H1 (cell line): ENCODE measurements around the gene MYPN. TPM values are rescaled to one million over a fixed set of nuclear protein-coding genes. Genes with fewer than 3 reads are reported as not detected.
A peak's percentile ranks its signal among the peaks of the same experiment; 100 is the strongest.

Experiments used
- CTCF ChIA-PET: fragments of 300-600 bp; sonication (Branson Sonifier 250); formaldehyde crosslinking; loops from one replicate; lab custom pipeline; 2021; ENCODE audit not compliant: partially characterized antibody; lab: Charles Lee
- POLR2A ChIA-PET: fragments of 300-600 bp; sonication (Branson Sonifier 250); formaldehyde crosslinking; loops from one replicate; lab custom pipeline; 2021; ENCODE audit warnings: inconsistent platforms; ENCODE audit not compliant: partially characterized antibody; lab: Charles Lee
- DNase-seq, 2 experiments: peaks; one replicate each; pipeline versions ENCODE4 v3.0.0 to v3.0.0-alpha.2; 2010 to 2022; ENCODE audit warnings: low spot score in 2 of 2, low read depth in 1 of 2, mixed read lengths in 1 of 2
- FAIRE-seq: peaks from 2 replicates; lab custom pipeline; 2011; peaks lifted over from hg19 to GRCh38; lab: Jason Lieb, UNC
- H2AFZ ChIP-seq: 2 replicates; pipeline ENCODE4 v1.8.1; 2012; ENCODE audit warnings: low read length, inconsistent platforms
- H2AK5ac ChIP-seq: 2 replicates; pipeline ENCODE4 v1.6.1; 2013; ENCODE audit warnings: low read depth, low read length
- H2BK120ac ChIP-seq: replicated peaks from 2 replicates; pipeline ENCODE3; 2013; ENCODE audit warnings: low read depth, low read length, inconsistent platforms
- H2BK12ac ChIP-seq: 2 replicates; pipeline ENCODE4 v1.6.1; 2013; ENCODE audit warnings: low read depth, low read length
- H2BK15ac ChIP-seq: 2 replicates; pipeline ENCODE4 v1.6.1; 2013; ENCODE audit warnings: low read length
- H2BK20ac ChIP-seq: 2 replicates; pipeline ENCODE4 v1.6.1; 2013; ENCODE audit warnings: low read length
- H2BK5ac ChIP-seq: 2 replicates; pipeline ENCODE4 v1.6.1; 2013; ENCODE audit warnings: low read depth, low read length
- H3K14ac ChIP-seq: 2 replicates; pipeline ENCODE4 v1.6.1; 2013; ENCODE audit warnings: inconsistent platforms; ENCODE audit not compliant: insufficient read length
- H3K18ac ChIP-seq: 2 replicates; pipeline ENCODE4 v1.6.1; 2013; ENCODE audit warnings: low read length; ENCODE audit errors: extremely low read depth
- H3K23ac ChIP-seq: 2 replicates; pipeline ENCODE4 v1.6.1; 2013; ENCODE audit warnings: inconsistent platforms; ENCODE audit not compliant: insufficient read length
- H3K23me2 ChIP-seq: 2 replicates; pipeline ENCODE4 v1.6.1; 2013; ENCODE audit warnings: low read depth, low read length
- H3K27ac ChIP-seq: 2 replicates; pipeline ENCODE4 v1.6.1; 2011; ENCODE audit warnings: low read depth, low read length, inconsistent platforms
- H3K27me3 ChIP-seq, 4 experiments: replicated peaks in 1 of 4; 1 replicate in 1 of 4; 2 replicates in 3 of 4; pipeline versions ENCODE4 v1.6.1 to v1.8.1; 2011 to 2013; ENCODE audit warnings: low read length in 3 of 4, mild to moderate bottlenecking in 3 of 4, inconsistent platforms in 2 of 4, mixed read lengths in 2 of 4, moderate library complexity in 1 of 4; ENCODE audit not compliant: control insufficient read depth in 3 of 4, insufficient read depth in 3 of 4; ENCODE audit errors: extremely low read depth in 1 of 4
- H3K36me3 ChIP-seq, 4 experiments: 2 replicates each; pipeline versions ENCODE4 v1.6.1 to v1.8.1; 2011 to 2013; ENCODE audit warnings: mild to moderate bottlenecking in 4 of 4, low read length in 3 of 4, moderate library complexity in 2 of 4, control low read depth in 1 of 4, inconsistent platforms in 1 of 4; ENCODE audit not compliant: insufficient read depth in 4 of 4, control insufficient read depth in 2 of 4
- H3K4ac ChIP-seq: replicated peaks from 2 replicates; pipeline ENCODE3; 2013; ENCODE audit warnings: low read length, low read depth, mixed read lengths, inconsistent platforms; ENCODE audit not compliant: insufficient read length
- H3K4me1 ChIP-seq, 4 experiments: replicated peaks in 1 of 4; 1 replicate in 1 of 4; 2 replicates in 3 of 4; pipeline versions ENCODE4 v1.6.1 to v1.8.1; 2011 to 2013; ENCODE audit warnings: low read length in 3 of 4, inconsistent platforms in 2 of 4, mixed read lengths in 1 of 4; ENCODE audit not compliant: insufficient read depth in 4 of 4, control insufficient read depth in 3 of 4
- H3K4me2 ChIP-seq, 2 experiments: 2 replicates each; pipeline versions ENCODE4 v1.6.1 to v1.8.1; 2011 to 2013; ENCODE audit warnings: low read depth in 2 of 2, low read length in 2 of 2, control low read depth in 1 of 2, inconsistent platforms in 1 of 2, mild to moderate bottlenecking in 1 of 2; ENCODE audit not compliant: insufficient read depth in 1 of 2
- H3K4me3 ChIP-seq, 4 experiments: fragments of 200-600, 300-600 bp in 1 of 4; sonication (generic), shearing (Covaris generic), sonication (Bioruptor Twin) in 1 of 4; 2 replicates each; pipeline versions ENCODE4 v1.5.1 to v1.8.1; 2011 to 2016; ENCODE audit warnings: low read length in 4 of 4, low read depth in 3 of 4, control low read depth in 2 of 4, inconsistent platforms in 2 of 4, mild to moderate bottlenecking in 2 of 4, mixed read lengths in 1 of 4, moderate library complexity in 1 of 4; ENCODE audit not compliant: insufficient read depth in 2 of 4; ENCODE audit errors: extremely low read depth in 1 of 4
- H3K56ac ChIP-seq: replicated peaks from 2 replicates; pipeline ENCODE3; 2013; ENCODE audit warnings: low read depth, mild to moderate bottlenecking, mixed read lengths, low read length, inconsistent platforms; ENCODE audit not compliant: insufficient read length
- H3K79me1 ChIP-seq: 2 replicates; pipeline ENCODE4 v1.6.1; 2013; ENCODE audit warnings: low read depth, low read length, control low read depth
- H3K79me2 ChIP-seq, 2 experiments: 2 replicates each; pipeline versions ENCODE4 v1.6.1 to v1.8.1; 2012 to 2013; ENCODE audit warnings: low read length in 2 of 2, mild to moderate bottlenecking in 2 of 2, inconsistent platforms in 1 of 2; ENCODE audit not compliant: insufficient read depth in 2 of 2, control insufficient read depth in 1 of 2
- H3K9ac ChIP-seq, 4 experiments: replicated peaks in 1 of 4; 1 replicate in 1 of 4; 2 replicates in 3 of 4; pipeline versions ENCODE4 v1.6.1 to v1.8.1; 2011 to 2013; ENCODE audit warnings: low read depth in 3 of 4, low read length in 3 of 4, control low read depth in 2 of 4, mild to moderate bottlenecking in 2 of 4, moderate library complexity in 2 of 4, inconsistent platforms in 1 of 4; ENCODE audit errors: extremely low read depth in 1 of 4
- H3K9me3 ChIP-seq, 2 experiments: 2 replicates each; pipeline versions ENCODE4 v1.6.1 to v1.8.1; 2012 to 2013; ENCODE audit warnings: mild to moderate bottlenecking in 2 of 2, moderate library complexity in 2 of 2, control low read depth in 1 of 2, inconsistent platforms in 1 of 2, low read depth in 1 of 2, low read length in 1 of 2, mixed read lengths in 1 of 2; ENCODE audit not compliant: insufficient read depth in 2 of 2
- H4K20me1 ChIP-seq, 2 experiments: replicated peaks in 1 of 2; 2 replicates each; pipeline versions ENCODE3 to v1.8.1; 2011 to 2013; ENCODE audit warnings: inconsistent platforms in 2 of 2, low read length in 2 of 2, mild to moderate bottlenecking in 1 of 2; ENCODE audit not compliant: insufficient read depth in 2 of 2, control insufficient read depth in 1 of 2
- H4K5ac ChIP-seq: 2 replicates; pipeline ENCODE4 v1.6.1; 2013; ENCODE audit warnings: low read length, low read depth, mixed read lengths, inconsistent platforms; ENCODE audit not compliant: insufficient read length
- H4K8ac ChIP-seq: 2 replicates; pipeline ENCODE4 v1.8.0; 2013; ENCODE audit warnings: mild to moderate bottlenecking, moderate library complexity, low read length, inconsistent platforms; ENCODE audit not compliant: insufficient read depth; ENCODE audit errors: extremely low read depth
- H4K91ac ChIP-seq: replicated peaks from 2 replicates; pipeline ENCODE3; 2013; ENCODE audit warnings: low read length, mixed read lengths, inconsistent platforms; ENCODE audit not compliant: insufficient read length
- ASH2L ChIP-seq: fragments of 200-600, 300-600 bp; sonication (generic); IDR thresholded peaks from one replicate; pipeline ENCODE4 v1.7.1; 2017; ENCODE audit warnings: low read length
- CBX5 ChIP-seq: fragments of 300-800, 300-1000 bp; sonication (generic); IDR thresholded peaks from 2 replicates; pipeline ENCODE4 v1.7.1; 2016; ENCODE audit warnings: antibody characterized with exemption, low read length, low read depth
- CREB1 ChIP-seq: IDR thresholded peaks from 2 replicates; pipeline ENCODE4 v1.6.1; 2012; ENCODE audit warnings: inconsistent platforms
- JUN ChIP-seq: IDR thresholded peaks from 2 replicates; pipeline ENCODE4 v1.6.1; 2011; ENCODE audit warnings: low read depth, mild to moderate bottlenecking, improper control_type of control experiment, low read length
- MAFK ChIP-seq: IDR thresholded peaks from 2 replicates; pipeline ENCODE4 v1.6.1; 2012; ENCODE audit warnings: low read depth, mild to moderate bottlenecking, improper control_type of control experiment, low read length
- NANOG ChIP-seq: IDR thresholded peaks from 2 replicates; pipeline ENCODE4 v1.6.1; 2011; ENCODE audit warnings: low read length, low read depth, mild to moderate bottlenecking, inconsistent platforms; ENCODE audit not compliant: insufficient read depth, poor library complexity, severe bottlenecking
- NRF1 ChIP-seq: IDR thresholded peaks from 2 replicates; pipeline ENCODE4 v1.6.1; 2011; ENCODE audit warnings: mild to moderate bottlenecking, low read depth, low read length, improper control_type of control experiment
- SAP30 ChIP-seq: fragments of 300-600 bp; sonication (generic); IDR thresholded peaks from 2 replicates; pipeline ENCODE4 v1.7.1; 2012; ENCODE audit warnings: low read length, moderate library complexity, mild to moderate bottlenecking, inconsistent platforms; ENCODE audit not compliant: insufficient read depth, insufficient replicate concordance
- WGBS, 2 experiments: shearing (Covaris generic) in 1 of 2; methylation state at CpG; one replicate each; pipeline versions ENCODE4 v1.1.6 to v1.1.7; 2013 to 2015; ENCODE audit warnings: low lambda C conversion rate in 2 of 2, mixed read lengths in 2 of 2, inconsistent platforms in 1 of 2, low coverage in 1 of 2, missing lambda C conversion rate in 1 of 2; ENCODE audit not compliant: insufficient replicate concordance in 2 of 2, insufficient coverage in 1 of 2, insufficient read length in 1 of 2; ENCODE audit errors: extremely low coverage in 1 of 2, missing lambda C conversion rate in 1 of 2; 5-methylcytosine and 5-hydroxymethylcytosine counted together
- polyA plus RNA-seq, 7 experiments: library from polyadenylated mRNA; depleted of rRNA in 3 of 7; stranded (reverse) in 5 of 7; unstranded in 2 of 7; fragments of >200 nt in 5 of 7; fragments of 200-250 nt in 2 of 7; gene quantifications; 1 replicate in 5 of 7; 2 replicates in 1 of 7; 4 replicates in 1 of 7; pipeline versions ENCODE4 v1.2.1 to v1.2.3, GENCODE V29; 2011 to 2013; ENCODE audit warnings: missing spikeins in 2 of 7, mixed read lengths in 2 of 7
- total RNA-seq: library from RNA; stranded (reverse); fragmentation: NEBNext Ultra II Directional; extraction: Animal tissue kit (Norgen Biotek cat#: 25700); gene quantifications from 2 replicates; pipeline ENCODE4 v1.2.1, GENCODE V29; 2021
- TF ChIP-seq, protein P1 (sequence below): IDR thresholded peaks from 2 replicates; pipeline ENCODE4 v1.6.1; 2012; ENCODE audit warnings: inconsistent platforms
- TF ChIP-seq, protein P2 (sequence below), 3 experiments: IDR thresholded peaks; 1 replicate in 2 of 3; 2 replicates in 1 of 3; pipeline versions ENCODE4 v1.5.1 to v1.6.1; 2011; ENCODE audit warnings: low read length in 3 of 3, mild to moderate bottlenecking in 3 of 3, inconsistent platforms in 2 of 3, low read depth in 1 of 3, moderate library complexity in 1 of 3; ENCODE audit not compliant: insufficient read depth in 1 of 3; ENCODE audit errors: control extremely low read depth in 1 of 3

The MYPN gene
- total and polyA plus RNA-seq, 2 of the 8 experiments (the other 6 are each of a cell fraction or from before 2014, with no cell fraction given), result not detected

DNA sequence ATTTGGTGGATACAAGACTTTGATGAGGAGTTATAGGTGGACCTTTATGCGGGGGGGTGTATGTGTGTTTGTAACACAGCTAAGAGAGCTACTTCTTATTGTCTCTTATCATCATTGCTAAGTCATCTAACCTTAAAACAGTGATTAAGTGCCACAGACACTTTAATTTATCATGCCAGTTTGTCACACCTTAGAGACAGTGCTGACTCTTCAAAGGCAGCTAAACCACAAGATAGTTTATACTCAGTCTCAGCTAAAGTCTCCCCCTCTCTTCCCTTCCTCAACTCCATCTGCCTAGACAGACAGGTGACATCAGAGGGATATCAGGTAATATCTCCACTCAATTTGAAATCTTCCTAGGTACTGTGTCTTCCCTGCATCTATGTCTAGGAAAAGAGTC, 42.2 kb downstream of the MYPN start:
- Histone ChIP-seq H3K23me2 (no peaks in the 10 kb centered on the region; the same call in 1 of the 2 replicates), H2BK20ac (no peak overlapping the region; the same call in 1 of the 2 replicates), H3K4me3 (no peak overlapping the region), H3K18ac (no peak overlapping the region), H3K27me3 (no peaks in the 10 kb centered on the region), H2AK5ac (no peak overlapping the region), H2BK15ac (no peak overlapping the region), H4K8ac (no peak overlapping the region), H3K14ac (no peak overlapping the region), H3K79me1 (no peaks in the 10 kb centered on the region), H3K27ac (no peak overlapping the region), H4K5ac (no peak overlapping the region), H4K20me1 (no peaks in the 10 kb centered on the region), H2AFZ (no peak overlapping the region), H3K79me2 (no peaks in the 10 kb centered on the region), H3K9me3 (no peaks in the 10 kb centered on the region), H3K23ac (no peak overlapping the region), H3K4me2 (no peak overlapping the region), H4K91ac (no peak overlapping the region)
- ChIA-PET CTCF (interaction anchor here (1.0 to 1.6 kb wide), 5 partner anchors 28 to 296 kb away, joined by 3 to 6 read pairs (median 5); no protein-coding TSS in a partner anchor), POLR2A (interaction anchor here (0.6 to 1.1 kb wide), 2 partner anchors 179 to 180 kb away, joined by 3 read pairs; partner anchors contain the start of gene HNRNPH3)
- DNase-seq, result no peak
- TF ChIP-seq NANOG (no peak), CBX5 (no peak), ASH2L (no peak), SAP30 (no peak), MAFK (no peak), CREB1 (no peak), NRF1 (no peak), JUN (no peak)
- TF ChIP-seq, protein P1, sequence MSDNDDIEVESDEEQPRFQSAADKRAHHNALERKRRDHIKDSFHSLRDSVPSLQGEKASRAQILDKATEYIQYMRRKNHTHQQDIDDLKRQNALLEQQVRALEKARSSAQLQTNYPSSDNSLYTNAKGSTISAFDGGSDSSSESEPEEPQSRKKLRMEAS, result no peak
- TF ChIP-seq, protein P2, sequence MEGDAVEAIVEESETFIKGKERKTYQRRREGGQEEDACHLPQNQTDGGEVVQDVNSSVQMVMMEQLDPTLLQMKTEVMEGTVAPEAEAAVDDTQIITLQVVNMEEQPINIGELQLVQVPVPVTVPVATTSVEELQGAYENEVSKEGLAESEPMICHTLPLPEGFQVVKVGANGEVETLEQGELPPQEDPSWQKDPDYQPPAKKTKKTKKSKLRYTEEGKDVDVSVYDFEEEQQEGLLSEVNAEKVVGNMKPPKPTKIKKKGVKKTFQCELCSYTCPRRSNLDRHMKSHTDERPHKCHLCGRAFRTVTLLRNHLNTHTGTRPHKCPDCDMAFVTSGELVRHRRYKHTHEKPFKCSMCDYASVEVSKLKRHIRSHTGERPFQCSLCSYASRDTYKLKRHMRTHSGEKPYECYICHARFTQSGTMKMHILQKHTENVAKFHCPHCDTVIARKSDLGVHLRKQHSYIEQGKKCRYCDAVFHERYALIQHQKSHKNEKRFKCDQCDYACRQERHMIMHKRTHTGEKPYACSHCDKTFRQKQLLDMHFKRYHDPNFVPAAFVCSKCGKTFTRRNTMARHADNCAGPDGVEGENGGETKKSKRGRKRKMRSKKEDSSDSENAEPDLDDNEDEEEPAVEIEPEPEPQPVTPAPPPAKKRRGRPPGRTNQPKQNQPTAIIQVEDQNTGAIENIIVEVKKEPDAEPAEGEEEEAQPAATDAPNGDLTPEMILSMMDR (IDR thresholded peaks at IDR 0.05; ENCODE audit: control extremely low read depth in 1 of 3, insufficient read depth in 1 of 3, low read depth in 1 of 3, low read length in 3 of 3), result no peak
- TF ChIP-seq, all 59 proteins: peak for 0
- no peak overlapping the region for H3K9ac ChIP-seq
- no peak overlapping the region for H3K56ac ChIP-seq
- H2BK5ac ChIP-seq, result no peak overlapping the region
- FAIRE-seq, result no peak
- H3K4me1 ChIP-seq, result peaks cover 0 to 12% (median 8%) of the 10 kb centered on the region in 4 experiments; a peak in 5 of 7 replicates
- WGBS, 2 experiments, result 80% methylated on average over 1 of the region's 1 CpG; no CpG with 5 or more reads in 1 of the 2 experiments
- H3K36me3 ChIP-seq, result no peaks in the 10 kb centered on the region
- H2BK120ac ChIP-seq, result no peak overlapping the region
- no peak overlapping the region for H3K4ac ChIP-seq
- H2BK12ac ChIP-seq, result peak overlapping the region; percentile 52; the same call in 1 of the 2 replicates
